Right renal pelvis (tissue), 4 donors: Measurements from ENCODE around the gene CCPG1. TPM values are rescaled to one million over a fixed set of nuclear protein-coding genes. Genes with fewer than 3 reads are reported as not detected.

Source experiments
- DNase-seq, 4 donors: peaks; one replicate each; pipeline ENCODE4 v3.0.0-alpha.2; 2013; ENCODE audit warnings: low read depth in 4 of 4, low spot score in 3 of 4, missing footprints in 1 of 4
- polyA plus RNA-seq, 4 donors: library from polyadenylated mRNA; unstranded; fragments of 120-200 nt; gene quantifications; one replicate each; pipeline ENCODE4 v1.2.1, GENCODE V29; 2013; ENCODE audit not compliant: insufficient read length in 4 of 4

CCPG1 gene
- polyA plus RNA-seq, 4 donors = 56.0 to 68.5 (median 63.1) TPM

GRCh38 chr15:55389264-55389607, 18.9 kb downstream of the CCPG1 start:
- DNase-seq = no peak

- DNase-seq = no peak
Observed at GRCh38 chr15:55387027-55387426, 21.1 kb downstream of the CCPG1 start.

GRCh38 chr15:55383687-55384086, 24.5 kb downstream of the CCPG1 start:
- DNase-seq = no peak

DNA sequence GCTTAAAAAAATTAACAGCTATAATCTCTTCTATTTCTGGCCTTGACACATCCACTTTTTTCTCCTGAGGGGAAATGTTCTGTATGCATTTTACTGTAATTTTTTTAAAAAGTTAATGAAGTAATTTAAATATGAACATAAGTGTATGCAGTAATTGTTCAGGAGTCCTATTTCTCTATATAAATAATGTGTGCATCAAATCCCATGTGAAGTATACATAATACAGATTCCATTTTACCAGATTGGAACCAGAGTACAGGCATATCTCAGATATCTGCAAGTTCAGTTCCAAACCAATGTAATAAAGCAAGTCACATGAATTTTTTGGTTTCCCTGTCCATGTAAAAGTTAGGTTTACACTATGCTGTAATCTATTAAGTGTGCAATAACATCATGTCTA, 26.6 kb downstream of the CCPG1 start:
- DNase-seq = no peak

DNA sequence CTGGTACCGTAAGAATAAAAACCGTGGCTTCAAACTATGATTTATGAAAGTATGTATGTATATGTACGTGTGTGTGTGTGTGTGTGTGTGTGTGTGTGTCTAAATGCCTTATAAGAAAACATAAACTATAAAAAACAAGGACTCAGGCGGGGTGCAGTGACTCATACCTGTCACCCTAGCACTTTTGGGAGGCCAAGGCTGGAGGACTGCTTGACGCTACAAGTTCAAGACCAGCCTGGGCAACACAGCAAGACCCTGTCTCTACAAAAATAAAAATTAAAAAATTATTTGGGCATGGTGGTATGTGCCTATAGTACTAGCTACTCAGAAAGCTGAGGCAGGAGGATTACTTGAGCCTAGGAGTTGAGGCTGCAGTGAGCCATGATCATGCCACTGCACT, 29.1 kb downstream of the CCPG1 start:
- DNase-seq = no peak

GRCh38 chr15:55372701-55373440, 35.3 kb downstream of the CCPG1 start:
- DNase-seq = no peak

DNA sequence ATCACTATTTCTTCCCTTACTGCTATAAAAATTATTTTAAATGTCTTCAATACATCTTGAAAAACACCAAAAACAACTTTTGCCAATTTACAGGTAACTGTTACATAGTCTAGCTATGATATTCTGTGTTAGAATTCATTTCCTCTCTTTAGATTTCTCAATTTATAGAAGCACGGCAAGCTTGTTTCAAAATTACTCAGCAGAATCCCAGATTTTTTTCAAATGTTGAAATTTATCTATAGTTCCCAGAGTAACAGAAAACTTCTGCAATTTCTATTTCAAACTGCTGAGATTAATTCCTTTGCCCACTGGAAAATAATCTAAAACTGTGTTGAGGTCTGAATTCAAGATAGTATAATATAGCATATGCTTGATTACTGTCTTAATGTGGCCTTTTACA, 41.2 kb downstream of the CCPG1 start:
- DNase-seq = no peak

GRCh38 chr15:55362641-55363040, 45.5 kb downstream of the CCPG1 start:
- no peak for DNase-seq

DNA sequence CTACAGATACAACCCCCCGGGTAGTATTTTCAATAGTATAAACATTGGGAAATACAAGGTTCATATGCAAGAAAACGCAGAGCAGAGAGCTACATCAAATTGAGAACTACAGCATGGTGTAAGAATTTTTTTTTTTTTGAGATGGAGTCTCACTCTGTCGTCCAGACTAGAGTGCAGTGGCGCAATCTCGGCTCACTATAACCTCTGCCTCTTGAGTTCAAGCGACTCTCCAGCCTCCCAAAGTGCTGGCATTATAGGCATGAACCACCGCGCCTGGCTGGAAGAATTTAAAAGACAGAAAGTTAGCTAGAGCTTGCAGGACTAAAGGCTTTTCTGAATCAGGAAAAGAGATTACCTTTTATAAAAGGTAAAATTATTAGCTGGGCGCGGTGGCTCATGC, 47.1 kb downstream of the CCPG1 start:
- DNase-seq = no peak

DNA sequence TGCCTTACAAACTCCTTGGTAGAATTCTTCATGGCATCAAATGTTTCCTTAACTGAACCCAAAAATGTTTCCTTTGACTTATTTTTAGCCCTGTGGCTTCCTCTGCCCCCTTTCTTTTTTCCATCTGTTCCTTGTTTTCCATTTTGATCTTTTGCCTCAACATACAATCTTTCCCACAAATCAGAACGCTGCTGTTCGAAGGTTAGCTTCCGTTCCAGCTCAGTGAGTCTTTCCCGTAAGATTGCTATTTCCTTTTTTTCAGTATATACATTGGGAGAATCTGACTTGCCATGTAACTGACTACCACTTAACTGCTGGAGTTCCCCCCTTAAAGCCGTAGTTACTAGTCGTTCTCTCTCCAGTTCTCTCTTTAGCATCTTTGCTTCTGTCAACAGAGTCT, 47.9 kb downstream of the CCPG1 start:
- DNase-seq = no peak

- no peak for DNase-seq
Observed at GRCh38 chr15:55358471-55358870, 49.7 kb downstream of the CCPG1 start.

GRCh38 chr15:55357774-55358173, 50.4 kb downstream of the CCPG1 start:
- DNase-seq = no peak

DNA sequence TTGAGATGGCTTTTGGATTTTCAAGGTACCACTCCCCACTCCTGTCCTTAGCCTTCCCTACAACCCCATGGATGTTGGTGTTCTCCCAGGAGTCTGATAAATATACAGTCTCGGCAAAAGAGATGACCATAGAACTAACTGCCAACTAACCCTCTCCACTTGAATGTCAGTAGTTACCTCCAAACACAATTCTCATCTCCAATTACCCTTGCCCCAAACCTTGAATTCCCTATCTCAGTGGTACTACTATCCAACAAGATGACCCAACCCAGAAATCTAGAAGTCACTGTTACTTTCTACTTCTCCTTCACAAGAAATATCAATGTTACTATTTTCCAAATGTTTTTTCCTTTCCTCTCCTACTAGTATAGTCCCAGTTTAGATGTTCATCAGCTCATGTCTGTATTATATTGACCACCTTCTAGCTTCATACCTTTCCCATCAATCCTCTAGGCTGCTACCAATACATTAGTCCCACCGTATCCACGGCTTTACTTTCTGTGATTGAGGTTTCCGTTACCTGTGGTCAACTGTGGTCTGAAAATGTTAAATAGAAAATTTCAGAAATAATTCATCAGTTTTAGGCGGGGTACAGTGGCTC, 51.1 kb downstream of the CCPG1 start:
- DNase-seq = no peak

DNA sequence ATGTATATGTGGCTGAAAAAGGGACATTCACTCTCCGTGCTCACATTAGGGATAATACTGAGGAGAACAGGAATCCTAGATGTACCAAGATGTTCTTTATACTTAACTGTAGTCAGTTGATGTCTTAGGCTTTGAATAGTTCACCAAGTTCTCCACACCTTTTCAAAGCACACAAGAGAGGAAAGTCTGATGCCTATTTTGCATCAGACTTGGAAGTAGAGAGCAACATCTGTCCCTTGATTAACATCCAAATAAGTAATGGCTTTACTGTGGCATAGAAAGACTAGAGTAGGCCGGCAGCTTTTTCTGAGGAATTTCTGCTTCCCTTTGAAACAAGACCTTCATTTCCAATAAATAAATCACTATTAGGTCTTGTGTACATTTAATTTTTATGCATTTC, 55.1 kb downstream of the CCPG1 start:
- DNase-seq = no peak

DNA sequence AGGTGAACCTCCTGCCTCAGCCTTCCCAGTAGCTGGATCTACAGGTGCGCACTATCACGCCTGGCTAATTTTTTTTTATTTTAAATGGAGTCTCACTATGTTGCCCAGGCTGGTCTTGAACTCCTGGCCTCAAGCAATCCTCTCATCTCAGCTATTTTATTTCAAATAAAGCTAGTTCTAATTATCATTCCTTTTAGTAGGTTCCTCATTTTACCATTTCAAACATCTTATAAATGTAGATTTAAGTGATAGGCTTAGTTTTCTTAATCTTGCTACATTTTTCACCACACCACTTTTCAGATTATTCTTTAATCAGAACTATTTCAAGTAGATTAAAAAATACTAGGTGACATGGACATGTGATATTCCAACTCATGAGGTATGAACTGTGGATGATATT, 58.9 kb downstream of the CCPG1 start:
- DNase-seq = no peak

- DNase-seq = no peak
Observed at GRCh38 chr15:55348281-55348778, 59.8 kb downstream of the CCPG1 start.

DNA sequence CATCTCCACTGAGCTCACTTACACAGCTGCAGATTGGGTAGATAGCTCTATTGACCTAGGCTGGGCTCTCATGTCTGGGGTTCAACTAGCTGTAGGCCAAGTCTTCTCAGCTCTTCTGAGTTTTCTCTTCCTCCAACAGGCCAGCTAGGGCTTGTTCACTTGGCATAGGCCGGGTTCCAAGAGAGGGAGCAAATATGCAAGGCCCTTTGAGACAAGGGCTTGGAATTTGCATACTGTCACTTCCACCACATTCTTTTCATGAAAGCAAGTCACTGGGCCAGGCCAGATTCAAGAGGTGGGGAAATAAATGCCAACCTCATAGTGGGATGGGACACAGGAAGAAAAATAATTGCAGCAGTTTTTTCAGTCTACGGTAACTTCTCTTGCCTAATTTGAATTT, 64.0 kb downstream of the CCPG1 start:
- no peak for DNase-seq

DNA sequence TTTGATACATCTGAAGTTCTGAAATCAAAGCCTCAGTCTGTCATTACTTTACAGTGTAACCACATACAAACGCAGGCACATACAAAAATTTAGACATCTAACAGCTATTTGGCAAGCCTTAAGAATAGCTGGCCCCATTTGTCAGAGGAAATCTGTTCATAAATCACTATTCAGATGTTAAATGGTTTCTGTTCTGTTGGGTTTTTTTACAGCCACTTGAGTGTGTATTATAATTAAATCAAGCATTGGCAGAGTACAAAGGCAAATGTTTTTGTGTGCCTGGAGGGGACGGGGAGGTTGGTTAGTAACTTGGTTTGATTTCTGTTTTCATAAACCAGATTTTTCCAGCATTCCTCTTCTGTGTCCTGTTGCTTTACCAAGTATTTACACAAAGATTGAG, 65.0 kb downstream of the CCPG1 start:
- no peak for DNase-seq

DNA sequence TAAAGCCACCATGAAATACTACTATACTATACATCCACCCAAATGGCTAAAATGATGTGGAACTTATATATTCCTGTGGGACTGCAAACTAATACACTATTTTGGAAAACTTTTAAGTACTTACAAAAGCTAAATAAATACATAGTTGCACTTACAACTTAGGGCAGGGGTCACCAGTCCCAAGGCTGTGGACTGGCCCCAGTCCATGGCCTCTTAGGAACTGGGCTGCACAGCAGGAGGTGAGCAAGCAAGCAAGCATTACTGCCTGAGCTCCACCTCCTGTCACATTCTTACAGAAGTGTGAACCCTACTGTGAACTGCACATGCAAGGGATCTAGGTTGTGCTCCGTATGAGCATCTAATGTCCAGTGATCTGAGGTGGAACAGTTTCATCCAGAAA, 71.0 kb downstream of the CCPG1 start:
- no peak for DNase-seq

DNA sequence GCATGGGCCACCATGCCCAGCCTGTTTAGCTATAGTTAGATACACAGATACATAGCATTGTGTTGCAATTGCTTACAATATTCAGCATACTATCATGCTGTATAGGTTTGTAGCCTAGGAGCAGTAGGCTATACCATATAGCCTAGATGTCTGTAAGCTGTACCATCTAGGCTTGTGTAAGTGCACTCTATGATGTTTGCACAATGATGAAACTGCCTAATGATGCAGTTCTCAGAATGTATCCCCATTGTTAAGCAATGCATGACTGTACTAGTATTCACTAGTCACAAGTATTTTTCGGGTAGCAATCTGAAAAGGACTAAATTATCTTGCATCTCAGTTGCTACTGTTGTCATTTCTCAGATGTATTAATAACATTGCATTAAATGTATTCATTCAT, 73.2 kb downstream of the CCPG1 start:
- no peak for DNase-seq

DNA sequence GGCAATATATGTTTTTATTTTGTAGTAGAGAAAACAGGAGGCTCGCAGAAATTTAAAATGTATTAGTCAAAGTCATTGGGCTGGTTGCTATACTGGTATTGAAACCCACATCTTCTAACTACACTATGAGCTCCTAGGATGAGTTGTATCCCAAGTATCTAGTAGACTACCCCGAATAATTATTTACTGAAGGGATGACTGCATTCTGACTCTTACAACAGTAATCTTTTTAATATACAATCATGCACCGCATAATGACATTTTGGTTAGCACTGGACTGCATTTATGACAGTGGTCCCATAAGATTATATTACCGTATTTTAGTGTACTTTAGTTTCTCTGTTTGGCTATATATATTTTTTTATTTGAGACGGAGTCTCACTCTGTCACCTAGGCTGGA, 73.8 kb downstream of the CCPG1 start:
- no peak for DNase-seq

- no peak for DNase-seq
Observed at GRCh38 chr15:55327387-55327786, 80.8 kb downstream of the CCPG1 start.

GRCh38 chr15:55322467-55322866, 85.7 kb downstream of the CCPG1 start:
- no peak for DNase-seq
